ENCODE measurements around the gene ANK2.

GRCh38 chr4:113071274-113071673 lies 21.8 kb downstream of the ANK2 start:
- no peak for TF ChIP-seq GATA2 (IDR thresholded peaks at IDR 0.05; ENCODE audit: low read depth, low read length)
- no peak for TF ChIP-seq GATA3 (IDR thresholded peaks at IDR 0.05; ENCODE audit: low read depth, low read length)
